HG02571 (cell line): ENCODE results near the gene SRGAP1.
"Not testable (repeated sequence)": the region's sequence is repeated elsewhere in the genome, so short reads cannot be mapped to it uniquely, and the experiment has no call there.

ENCODE experiments used
- ATAC-seq: cut with Tn5 transposase; IDR thresholded peaks from one replicate; pipeline ENCODE4 v1.9.1; 2021; ENCODE audit warnings: mild to moderate bottlenecking, moderate library complexity; ENCODE audit not compliant: unreplicated experiment

Gene SRGAP1

DNA sequence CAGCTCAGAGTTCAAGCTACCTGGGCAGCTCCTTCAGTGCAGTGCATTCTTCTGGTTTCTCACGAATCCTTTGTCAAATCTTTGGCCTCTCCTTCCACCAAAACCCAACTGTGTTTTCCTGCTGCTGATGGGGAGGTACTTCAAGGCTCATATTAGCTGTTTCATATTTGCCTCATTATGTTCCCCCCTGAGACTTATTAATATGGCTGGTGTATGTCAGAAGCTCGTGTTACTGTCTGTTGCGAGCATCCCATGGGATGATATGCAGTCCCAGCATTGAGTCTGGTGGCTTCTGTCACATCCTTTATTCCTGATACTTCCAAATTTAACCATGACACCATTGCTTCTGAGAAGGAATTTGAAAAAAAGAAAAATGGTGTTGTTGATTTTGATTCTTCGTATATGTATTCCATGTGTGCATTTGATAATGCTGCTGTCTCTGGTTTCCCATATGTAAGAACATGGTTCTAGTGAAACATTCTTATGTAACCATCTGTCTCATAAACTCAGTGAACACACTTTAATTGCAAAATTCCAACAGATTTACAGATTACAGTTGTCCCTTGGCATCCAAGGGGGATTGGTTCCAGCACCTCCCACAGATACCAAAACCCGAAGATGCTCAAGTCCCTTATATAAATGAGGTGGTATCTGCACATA lies 228.5 kb downstream of the SRGAP1 start:
- ATAC-seq: no peak

DNA sequence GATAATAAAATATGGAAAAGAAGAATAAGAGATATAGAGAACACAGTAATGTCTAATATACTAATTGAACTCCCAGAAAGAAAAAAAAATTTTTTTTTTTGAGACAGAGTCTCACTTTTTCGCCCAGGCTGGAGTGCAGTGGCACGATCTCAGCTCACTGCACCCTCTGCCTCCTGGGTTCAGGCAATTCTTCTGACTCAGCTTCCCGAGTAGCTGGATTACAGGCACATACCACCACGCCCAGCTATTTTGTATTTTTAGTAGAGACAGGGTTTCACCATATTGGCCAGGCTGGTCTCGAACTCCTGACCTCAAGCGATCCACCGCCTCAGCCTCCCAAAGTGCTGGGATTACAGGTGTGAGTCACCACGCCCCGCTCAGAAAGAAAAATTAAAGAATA lies 232.1 kb downstream of the SRGAP1 start:
- not testable (repeated sequence) for ATAC-seq

DNA sequence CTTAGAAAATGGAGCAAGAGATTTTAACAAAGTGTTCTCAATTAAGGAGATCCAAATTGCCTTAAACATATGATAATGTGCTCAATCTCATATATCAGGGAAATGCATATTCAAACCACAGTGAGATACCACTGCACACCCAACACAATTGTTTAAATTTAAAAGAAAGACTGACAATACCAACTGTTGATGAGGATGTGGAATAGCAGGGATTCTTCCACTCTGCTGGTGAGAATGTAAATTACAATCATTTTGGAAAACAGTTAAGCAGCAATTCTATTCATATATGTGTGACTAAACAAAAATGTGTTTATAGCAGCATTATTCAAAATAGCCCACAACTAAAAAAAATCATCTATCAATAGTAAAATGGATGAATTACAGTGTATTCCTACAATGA lies 233.4 kb downstream of the SRGAP1 start:
- no peak for ATAC-seq

DNA sequence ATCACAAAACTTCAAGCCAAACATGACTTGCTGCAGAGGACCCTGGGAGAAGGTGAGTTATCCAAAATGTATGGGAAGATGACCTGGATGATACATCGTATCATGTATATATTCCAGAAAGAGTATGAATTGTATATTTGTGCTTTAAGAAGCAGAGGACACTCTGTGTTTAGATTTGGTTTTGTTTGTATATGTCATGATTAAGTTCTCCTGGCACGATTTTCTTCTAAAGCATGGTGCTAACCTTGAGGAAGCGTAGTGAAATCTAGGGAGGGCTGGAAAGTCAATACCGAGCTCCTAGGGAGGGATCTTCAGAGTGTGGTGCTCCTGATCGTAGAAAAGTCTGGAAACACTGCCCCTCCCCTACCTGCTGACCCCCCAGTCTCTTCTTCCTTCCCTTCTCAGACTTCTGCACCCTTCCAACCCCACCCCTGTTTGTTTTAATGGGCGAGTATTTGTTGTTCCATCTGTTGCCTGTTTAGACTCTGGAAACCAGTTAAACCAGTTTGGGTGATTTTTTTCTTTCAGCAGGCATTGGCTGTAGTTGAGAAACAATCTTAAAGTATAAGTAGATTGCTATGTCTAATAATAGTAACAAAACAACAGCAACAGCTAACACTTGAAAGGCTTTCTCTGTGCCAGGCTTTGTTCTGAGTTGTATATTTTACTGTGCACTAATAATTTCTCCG lies 236.0 kb downstream of the SRGAP1 start:
- ATAC-seq: no peak

DNA sequence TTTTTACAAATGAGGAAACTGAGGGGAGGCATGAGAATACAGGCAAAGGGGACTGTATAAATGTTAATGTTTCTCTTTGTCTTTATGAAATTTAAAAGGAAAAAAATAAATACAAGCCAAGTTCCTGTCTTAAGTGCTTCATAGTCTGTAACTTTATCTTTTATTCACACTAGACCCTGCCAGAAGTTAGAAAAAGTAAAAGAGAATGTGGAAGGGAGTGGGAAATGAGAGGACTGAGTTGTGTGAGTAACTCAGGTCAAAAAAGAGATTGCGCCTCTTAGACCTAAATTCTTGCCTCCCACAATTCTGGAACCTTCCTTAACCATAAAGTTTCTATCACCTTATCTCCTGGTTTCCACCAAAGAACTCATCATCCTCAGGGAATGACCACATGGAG lies 236.5 kb downstream of the SRGAP1 start:
- ATAC-seq: no peak

DNA sequence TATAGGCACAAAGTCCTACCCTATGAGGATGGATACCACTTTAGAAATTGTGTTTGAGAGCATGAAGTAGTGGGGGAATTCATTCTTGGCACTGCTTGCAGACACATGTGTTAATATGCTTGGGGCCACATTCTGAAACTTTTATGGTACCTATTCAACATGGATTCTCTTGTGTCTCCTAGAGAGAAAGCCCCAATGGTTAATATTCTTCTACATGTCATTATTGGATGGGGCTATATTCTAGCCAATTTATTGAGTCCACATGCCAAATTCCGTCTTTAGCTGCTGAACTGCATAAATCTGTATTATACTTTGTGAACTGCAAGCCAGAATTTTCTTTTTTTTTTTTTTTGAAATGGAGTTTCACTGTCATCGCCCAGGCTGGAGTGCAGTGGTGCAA lies 237.6 kb downstream of the SRGAP1 start:
- ATAC-seq: no peak

DNA sequence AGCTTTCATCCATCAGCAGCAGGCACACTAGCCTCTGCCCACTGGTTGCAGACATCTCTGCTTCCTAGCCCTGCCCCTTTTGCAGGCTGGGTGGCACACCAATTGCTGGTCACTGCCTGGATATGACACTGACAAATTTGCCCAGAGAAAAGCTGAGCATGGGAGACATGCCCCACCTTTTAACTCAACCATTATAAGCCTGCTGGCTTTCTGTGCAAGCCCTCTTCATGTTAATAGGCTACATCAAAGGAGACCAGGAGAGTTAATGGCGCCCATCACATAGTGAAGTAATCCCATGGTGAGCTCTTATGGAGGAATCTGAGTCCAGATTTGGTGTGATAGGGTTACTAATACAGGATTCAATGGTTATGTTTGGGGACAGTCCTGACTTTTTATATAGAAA lies 238.4 kb downstream of the SRGAP1 start:
- no peak for ATAC-seq

DNA sequence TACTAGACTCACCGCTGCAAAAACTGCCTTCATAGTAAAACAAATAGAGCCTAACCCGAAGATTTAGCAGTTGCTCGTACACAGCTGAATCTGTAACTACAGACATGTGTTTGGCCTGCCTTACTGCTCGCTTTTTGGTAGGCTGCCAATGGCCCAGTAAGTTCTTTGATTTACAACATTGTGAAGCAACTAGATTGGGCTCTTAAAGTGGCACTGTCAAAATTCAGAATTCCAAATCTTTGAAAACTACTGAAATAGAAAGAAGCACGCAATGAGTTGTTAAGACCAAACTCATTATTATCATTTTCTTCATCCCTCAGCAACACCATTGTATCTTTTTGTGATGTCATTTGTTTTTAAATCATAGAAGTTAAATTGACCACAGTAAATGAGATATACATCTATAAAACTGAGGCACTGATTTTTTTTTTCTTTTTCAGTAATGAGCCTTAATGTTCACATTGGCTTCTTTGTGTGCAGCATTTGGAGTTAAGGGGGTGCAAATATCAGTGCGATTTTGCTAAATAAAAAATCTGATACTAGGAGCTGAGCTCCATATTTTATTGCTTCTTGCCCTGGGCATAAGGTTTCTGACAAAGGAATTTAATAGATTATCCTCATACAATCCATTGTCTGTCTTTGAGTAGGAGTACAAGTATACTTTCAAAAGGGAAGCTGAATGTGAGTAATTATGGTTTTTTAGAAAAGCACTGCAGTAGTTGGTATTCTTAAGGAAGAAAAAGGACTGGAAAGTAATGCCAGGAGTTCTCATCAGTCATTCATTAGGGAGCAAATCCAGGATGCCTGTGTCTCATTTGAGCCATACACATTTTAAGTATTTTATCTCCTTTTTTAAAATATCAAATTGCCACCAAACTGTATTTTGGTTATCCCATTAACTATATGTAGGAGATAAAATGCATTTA lies 239.0 kb downstream of the SRGAP1 start:
- no peak for ATAC-seq

DNA sequence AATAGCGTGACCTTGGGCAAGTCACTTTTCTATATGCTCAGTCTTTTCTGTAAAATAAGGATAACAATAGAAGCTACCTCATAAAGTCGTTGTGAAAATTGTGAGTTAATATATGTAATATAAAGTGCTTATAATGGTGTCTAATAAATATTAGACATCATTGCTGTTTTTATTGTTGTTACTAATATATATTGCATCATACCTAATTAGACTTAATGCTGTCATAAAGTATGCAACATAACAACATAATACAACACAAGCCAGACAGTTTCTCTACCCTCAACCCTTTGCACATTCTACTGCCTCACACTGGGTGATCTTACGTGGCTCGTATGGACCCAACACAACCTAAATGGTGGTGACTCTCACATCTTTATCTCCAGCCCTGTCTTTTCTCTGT lies 240.7 kb downstream of the SRGAP1 start:
- ATAC-seq: no peak

DNA sequence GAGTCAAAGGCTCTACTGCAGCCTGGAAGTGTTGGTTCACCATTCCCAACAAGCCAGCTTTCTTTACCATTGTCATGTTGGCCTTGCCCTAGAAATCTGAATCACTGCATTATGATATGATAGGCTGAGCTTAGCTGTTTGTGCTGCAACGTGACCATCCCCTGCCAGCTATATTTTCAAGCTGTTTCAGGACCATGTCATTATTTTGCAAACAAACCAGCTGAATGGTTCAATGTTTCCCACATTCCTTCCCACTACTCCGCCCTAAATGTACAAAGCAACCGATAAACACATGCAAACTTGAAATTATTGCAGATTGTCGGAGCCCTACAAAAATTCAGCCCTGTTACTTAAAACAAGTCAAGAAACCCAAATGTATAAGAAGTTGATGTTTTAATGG lies 241.5 kb downstream of the SRGAP1 start:
- ATAC-seq: no peak

DNA sequence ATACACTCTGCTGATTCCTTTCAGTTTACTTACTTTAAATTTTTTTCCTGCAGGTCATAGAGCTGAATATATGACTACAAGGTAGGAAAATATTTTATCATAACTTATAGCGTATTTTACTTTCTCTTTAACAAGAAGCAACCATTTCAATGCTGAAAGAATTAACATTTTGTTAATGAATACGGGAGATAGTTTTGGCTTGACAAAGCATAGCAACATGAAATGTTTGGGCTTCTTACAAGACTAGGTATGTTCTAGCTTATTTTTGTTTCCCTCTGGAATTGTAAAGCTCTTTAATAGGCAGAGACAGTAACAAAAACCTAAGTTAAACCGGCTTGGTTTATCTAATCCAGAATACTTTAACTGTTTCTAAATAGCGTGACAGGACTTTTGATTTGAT lies 242.4 kb downstream of the SRGAP1 start:
- no peak for ATAC-seq

DNA sequence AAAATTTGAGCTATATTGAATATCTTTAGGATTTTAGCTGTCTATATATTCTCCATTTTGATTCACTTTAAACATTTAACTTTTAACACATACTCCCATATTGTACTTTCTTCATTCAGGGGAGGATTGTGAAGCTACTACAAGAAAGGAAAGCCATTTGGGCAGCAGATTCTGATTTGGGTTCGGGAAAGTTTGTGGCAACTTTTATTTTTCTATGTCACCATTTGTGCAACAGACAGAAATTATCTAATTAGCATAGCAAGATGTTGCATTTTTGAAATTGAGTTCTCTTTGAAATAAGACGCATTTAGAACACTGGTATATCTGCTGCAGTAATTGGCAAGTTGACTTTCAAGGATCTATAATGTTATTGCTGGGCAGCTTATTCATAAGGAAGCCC lies 243.3 kb downstream of the SRGAP1 start:
- no peak for ATAC-seq

DNA sequence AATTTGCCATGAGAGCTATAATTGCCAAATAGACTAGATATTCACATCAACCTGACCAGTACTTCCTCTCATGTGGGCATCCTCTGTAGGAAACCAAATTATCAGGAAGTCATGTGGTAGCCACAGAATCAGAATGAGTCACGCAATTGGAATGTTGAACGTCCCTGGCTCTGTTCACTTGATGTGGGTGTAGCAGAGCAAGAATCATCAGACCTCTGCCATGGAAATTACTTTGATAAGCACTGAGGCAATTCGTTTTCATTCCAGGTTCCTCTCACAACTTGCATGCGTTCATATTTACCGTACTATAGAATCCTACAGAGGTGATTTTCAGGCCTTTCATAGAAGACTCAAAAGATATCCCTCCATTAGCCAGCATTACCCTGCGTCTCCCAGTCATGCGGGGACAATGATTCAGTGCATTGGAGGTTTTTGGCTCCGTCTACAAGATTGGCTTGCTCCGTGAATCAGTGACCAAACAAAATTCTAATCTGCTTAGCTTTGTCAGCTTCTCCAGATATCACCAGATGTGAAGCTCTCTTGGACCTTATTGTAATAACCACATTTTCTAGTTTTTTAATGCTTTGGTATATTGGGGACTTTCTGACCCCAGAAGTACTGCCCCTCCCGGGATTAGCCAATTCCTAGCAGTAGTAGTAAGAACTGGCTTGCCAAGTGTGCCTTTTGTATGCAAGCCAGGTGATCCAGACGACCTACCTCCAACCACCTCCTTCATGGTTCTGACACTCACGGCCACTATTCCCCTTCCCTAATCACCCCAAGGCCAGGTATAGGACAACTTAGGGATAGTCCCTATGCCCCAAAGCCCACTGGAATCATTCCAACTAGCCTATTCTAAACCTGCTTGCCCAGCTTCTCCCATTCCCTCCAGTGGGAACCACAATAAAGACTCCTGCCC lies 244.2 kb downstream of the SRGAP1 start:
- ATAC-seq: no peak

DNA sequence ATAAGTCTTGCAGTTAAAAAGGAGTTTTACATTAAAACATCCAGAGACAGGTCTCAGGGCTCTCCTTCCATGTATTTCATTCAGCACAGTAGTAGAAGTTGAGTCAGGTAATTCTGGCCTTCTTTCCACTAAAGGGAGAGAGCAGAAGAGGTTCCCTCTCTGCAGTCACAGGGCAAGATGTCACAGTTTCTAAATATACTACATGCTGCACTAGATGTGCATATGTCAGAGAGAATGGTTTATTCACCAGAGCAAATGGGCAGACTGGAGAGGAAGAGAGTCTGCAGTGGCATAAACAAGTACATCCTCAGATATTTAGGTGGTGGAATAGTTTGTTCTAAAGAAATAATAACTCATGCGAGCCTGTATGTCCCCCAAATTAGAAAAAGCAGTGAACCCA lies 245.5 kb downstream of the SRGAP1 start:
- ATAC-seq: no peak

DNA sequence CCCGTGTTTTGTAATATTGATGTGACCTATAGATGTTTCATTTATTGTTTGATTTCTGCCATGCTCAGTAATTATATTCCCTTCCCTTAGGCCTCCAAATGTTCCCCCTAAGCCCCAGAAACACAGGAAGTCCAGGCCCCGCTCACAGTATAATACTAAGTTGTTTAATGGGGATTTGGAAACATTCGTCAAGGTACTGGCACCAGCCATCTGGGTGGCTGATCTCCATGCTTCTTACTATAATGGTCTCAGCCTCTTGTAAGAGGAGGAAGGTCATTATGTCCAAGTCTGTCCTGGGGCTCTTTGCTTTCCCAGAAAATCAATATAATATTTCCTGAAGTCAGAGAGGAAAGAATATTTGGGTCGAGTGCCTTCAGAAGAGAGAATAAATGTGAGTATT lies 246.7 kb downstream of the SRGAP1 start:
- no peak for ATAC-seq

DNA sequence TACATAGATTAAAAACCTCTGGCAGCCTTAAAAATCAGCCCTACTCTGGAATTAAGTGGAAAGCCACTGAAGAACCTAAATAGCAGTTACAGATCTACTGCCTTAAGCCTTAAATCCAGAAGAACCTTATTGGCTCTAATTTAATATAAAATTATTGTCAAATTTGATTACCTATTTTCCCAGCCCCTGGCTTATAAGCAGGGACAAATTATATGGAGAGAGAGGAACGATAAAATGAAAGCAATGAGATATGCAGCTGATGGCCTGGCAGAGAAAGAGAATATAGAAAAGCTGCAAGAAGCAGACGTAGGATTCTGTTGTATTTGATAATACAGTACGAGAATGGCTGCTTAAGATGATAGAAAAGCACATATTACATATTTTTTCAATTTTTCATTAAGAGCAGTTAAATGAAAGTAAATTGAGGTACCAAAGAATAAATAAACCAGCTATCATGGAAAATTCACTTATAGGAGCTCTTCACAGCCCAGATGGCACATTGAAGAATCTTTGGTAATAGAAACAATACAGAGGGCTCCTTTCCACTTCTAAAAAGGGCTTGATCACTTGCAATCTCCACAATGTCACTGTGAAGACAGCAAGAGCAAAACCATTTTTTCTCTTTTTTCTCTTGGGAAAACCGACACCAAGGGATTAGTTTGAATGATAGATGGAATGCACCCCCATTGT lies 248.2 kb downstream of the SRGAP1 start:
- ATAC-seq: no peak

DNA sequence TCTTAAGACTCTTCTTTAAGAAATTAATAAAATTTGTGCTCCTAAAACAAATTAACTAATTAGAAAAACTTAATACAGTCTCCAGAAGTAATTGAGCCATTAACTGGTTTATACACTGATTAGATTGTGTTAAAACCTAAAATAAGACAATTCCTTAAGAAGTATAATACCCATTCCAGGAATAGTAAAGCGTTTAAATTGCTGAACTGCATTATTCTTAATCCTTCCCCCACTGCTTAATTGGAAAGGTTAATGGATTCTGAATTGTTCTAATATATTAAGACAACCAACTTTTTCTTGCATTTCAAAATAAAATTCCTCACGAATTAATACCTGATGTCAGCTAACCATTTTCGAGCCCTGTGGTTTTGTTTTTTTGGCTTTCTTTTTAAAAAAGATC lies 249.2 kb downstream of the SRGAP1 start:
- no peak for ATAC-seq

DNA sequence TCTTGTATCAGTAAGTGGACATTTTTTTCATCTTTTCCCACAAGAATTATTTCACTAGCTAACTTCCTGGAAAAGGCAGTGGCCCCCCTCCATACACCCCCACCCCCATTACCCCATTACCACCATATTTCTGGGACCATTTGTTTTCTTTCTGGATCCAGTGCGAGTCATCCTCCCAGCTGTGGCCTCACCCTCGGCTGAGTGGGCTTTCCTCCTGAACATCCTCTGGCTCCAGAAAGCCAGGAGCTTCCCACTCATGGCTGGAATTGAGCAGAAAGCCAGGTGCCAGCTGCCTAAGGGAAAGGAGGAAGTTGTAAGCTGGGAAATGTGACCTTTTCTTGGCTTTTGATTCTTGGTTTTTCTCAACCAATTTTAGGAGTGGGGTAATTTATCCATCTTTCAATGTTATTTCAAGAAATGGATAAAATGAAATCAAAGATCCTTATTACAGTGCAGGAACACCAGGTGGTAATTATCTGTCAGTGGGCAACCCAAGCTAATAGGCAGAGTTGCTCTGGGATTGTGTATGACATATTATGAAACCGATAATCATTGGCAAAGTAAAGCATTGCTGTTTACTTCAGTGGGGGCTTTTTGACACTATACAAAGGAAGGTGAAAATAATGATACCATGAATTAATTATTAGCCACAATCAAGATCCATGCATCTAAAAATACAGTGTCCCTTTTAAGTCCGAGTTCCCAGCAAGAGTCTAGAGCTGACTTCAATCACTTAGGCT lies 253.0 kb downstream of the SRGAP1 start:
- ATAC-seq: no peak

DNA sequence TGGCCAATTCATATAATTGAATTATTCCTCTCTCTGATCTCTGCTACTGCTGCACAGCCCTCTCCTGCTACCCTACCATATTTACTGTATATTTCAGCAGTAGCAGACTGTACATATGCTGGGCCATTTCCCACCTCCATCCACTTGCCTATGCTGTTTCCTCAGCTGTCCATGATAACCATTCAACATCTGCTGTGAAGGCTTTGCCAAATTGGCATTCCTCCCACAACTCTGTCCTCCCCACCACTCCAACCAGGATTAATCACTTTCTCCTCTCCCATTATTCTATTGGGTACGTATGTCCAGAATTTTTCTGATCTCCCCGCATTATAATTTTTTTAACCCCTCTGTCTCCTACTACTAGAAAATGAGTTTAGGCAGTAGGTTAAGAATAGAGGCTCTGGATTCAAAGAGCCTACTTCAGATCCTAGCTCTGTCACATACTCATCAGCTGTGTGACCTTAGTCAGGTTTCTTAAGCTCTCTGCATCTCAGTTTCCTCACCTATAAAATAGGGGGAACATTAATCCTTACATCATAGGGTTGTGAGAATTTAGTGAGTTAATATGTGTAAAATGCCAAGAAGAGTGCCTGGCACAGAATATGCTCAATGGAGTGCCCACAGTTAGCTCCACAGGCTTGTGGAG lies 254.3 kb downstream of the SRGAP1 start:
- no peak for ATAC-seq
